Gastrocnemius medialis (tissue), 4 donors: ENCODE results near the gene DPPA4. TPM values are rescaled to one million over a fixed set of nuclear protein-coding genes. Genes with fewer than 3 reads are reported as not detected.

Source experiments
- ATAC-seq, 2 donors: fragments of 150-250 bp; one replicate each; pipeline ENCODE4 v1.9.1; 2016
- DNase-seq, 2 donors: peaks; one replicate each; pipeline ENCODE4 v3.0.0-alpha.2; 2019
- H3K27ac ChIP-seq, 4 donors: fragments of 200-600 bp; sonication (generic); 1 replicate in 1 of 4; 2 replicates in 3 of 4; pipeline ENCODE4 v1.5.1; 2016 to 2018; ENCODE audit warnings: mild to moderate bottlenecking in 2 of 4, moderate library complexity in 1 of 4
- H3K27me3 ChIP-seq, 3 donors: fragments of 200-600 bp; sonication (generic) in 2 of 3; 1 replicate in 1 of 3; 2 replicates in 2 of 3; pipeline versions ENCODE4 v1.5.1 to v1.6.0; 2016 to 2019; ENCODE audit warnings: mild to moderate bottlenecking in 1 of 3, moderate library complexity in 1 of 3
- H3K36me3 ChIP-seq, 2 donors: fragments of 200-600 bp; sonication (generic) in 1 of 2; one replicate each; pipeline ENCODE4 v1.5.1; 2017 to 2018
- H3K4me1 ChIP-seq, 2 donors: fragments of 200-600 bp; sonication (generic) in 1 of 2; one replicate each; pipeline ENCODE4 v1.5.1; 2016 to 2017; ENCODE audit warnings: mild to moderate bottlenecking in 2 of 2
- H3K4me3 ChIP-seq, 4 donors: fragments of 200-600 bp; sonication (generic) in 3 of 4; 1 replicate in 1 of 4; 2 replicates in 3 of 4; pipeline ENCODE4 v1.5.1; 2016 to 2019; ENCODE audit warnings: mild to moderate bottlenecking in 2 of 4
- H3K9me3 ChIP-seq, 3 donors: fragments of 200-600 bp; sonication (generic) in 2 of 3; 1 replicate in 1 of 3; 2 replicates in 2 of 3; pipeline ENCODE4 v1.5.1; 2016 to 2019
- POLR2A ChIP-seq, 2 donors: fragments of 450-650 bp; IDR thresholded peaks; one replicate each; pipeline ENCODE4 v1.6.1; 2017; ENCODE audit warnings: antibody characterized with exemption in 2 of 2, mild to moderate bottlenecking in 2 of 2, moderate library complexity in 2 of 2
- in situ Hi-C, 4 donors: fragments of 200-750 bp; cut with MboI; loops; one replicate each; pipeline versions ENCODE4 v1.15.0 to v1.8.0; 2017; ENCODE audit warnings: low sequenced_read_pairs in 4 of 4
- intact Hi-C: fragments of 100-400 bp; cut with DNase I; formaldehyde crosslinking; loops from one replicate; pipeline ENCODE4 v1.15.1; 2023; ENCODE audit warnings: low total_unique reads
- total RNA-seq, 4 donors: library from RNA; depleted of rRNA; stranded (reverse); fragments of >200 nt; gene quantifications; one replicate each; pipeline versions ENCODE4 v1.1.0 to v1.2.3, GENCODE V29; 2016
- TF ChIP-seq, protein P1 (sequence below), 5 experiments: fragments of 450-650 bp in 3 of 5; fragments of 200-600 bp in 2 of 5; sonication (generic) in 2 of 5; IDR thresholded peaks in 4 of 5; conservative IDR thresholded peaks in 1 of 5; 1 replicate in 4 of 5; 2 replicates in 1 of 5; pipeline ENCODE4 v1.5.1; 2016 to 2019; ENCODE audit warnings: antibody characterized with exemption in 5 of 5, mild to moderate bottlenecking in 3 of 5, moderate library complexity in 3 of 5

Gene DPPA4
- total RNA-seq, 4 donors from 2014 or later = not detected

DNA sequence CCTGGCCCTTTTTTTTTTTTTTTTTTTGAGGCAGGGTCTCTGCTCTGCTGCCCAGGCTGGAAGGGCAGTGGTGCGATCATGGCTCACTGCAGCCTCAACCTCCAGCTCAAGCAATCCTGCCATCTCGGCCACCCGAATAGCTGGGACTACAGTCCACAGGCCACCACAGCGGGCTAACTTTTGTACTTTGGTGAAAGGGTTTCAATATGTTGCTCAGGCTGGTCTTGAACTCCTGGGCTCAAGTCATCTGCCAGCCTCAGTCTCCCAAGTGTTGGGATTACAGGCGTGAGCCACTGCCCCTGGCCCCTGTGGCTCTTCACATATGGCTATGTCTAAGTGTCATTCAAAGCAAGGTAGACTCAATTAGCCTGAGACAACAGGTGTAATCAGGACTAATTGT lies 12.2 kb downstream of the DPPA4 start:
- no peaks in the 10 kb centered on the region for H3K36me3 ChIP-seq
- no peak for DNase-seq
- TF ChIP-seq, protein P1, sequence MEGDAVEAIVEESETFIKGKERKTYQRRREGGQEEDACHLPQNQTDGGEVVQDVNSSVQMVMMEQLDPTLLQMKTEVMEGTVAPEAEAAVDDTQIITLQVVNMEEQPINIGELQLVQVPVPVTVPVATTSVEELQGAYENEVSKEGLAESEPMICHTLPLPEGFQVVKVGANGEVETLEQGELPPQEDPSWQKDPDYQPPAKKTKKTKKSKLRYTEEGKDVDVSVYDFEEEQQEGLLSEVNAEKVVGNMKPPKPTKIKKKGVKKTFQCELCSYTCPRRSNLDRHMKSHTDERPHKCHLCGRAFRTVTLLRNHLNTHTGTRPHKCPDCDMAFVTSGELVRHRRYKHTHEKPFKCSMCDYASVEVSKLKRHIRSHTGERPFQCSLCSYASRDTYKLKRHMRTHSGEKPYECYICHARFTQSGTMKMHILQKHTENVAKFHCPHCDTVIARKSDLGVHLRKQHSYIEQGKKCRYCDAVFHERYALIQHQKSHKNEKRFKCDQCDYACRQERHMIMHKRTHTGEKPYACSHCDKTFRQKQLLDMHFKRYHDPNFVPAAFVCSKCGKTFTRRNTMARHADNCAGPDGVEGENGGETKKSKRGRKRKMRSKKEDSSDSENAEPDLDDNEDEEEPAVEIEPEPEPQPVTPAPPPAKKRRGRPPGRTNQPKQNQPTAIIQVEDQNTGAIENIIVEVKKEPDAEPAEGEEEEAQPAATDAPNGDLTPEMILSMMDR (IDR thresholded peaks at IDR 0.05 in 4 of 5, conservative IDR thresholded peaks at IDR 0.05 in 1 of 5) = no peak
- H3K9me3 ChIP-seq = no peaks in the 10 kb centered on the region
- intact Hi-C loops (no loop called here), in situ Hi-C loops (no loop called here)
- H3K27ac ChIP-seq = no peak overlapping the region
- no peaks in the 10 kb centered on the region for H3K27me3 ChIP-seq
- no peak for ATAC-seq
- H3K4me1 ChIP-seq = no peaks in the 10 kb centered on the region
- no peak overlapping the region for H3K4me3 ChIP-seq

GRCh38 chr3:109316162-109316730 lies 21.1 kb downstream of the DPPA4 start, which contains the start of gene DPPA2:
Gene DPPA2 (minus strand): TSS chr3:109316517. CDS start chr3:109314542, 1,975 bp downstream.
- Histone ChIP-seq H3K27ac (no peak within 1 kb of the TSS), H3K36me3 (no peaks in the 10 kb centered on the region), H3K4me3 (no peak within 1 kb of the TSS), H3K4me1 (no peaks in the 10 kb centered on the region), H3K27me3 (no peaks in the 10 kb centered on the region), H3K9me3 (no peaks in the 10 kb centered on the region)
- in situ Hi-C loops = no loop called here
- DNase-seq = no peak
- intact Hi-C loops = no loop called here
- no peak for TF ChIP-seq POLR2A (IDR thresholded peaks at IDR 0.05)
- TF ChIP-seq, protein P1 (IDR thresholded peaks at IDR 0.05 in 4 of 5, conservative IDR thresholded peaks at IDR 0.05 in 1 of 5) = no peak
- no peak for ATAC-seq

- TF ChIP-seq, protein P1 (IDR thresholded peaks at IDR 0.05 in 4 of 5, conservative IDR thresholded peaks at IDR 0.05 in 1 of 5) = no peak
- no peak for TF ChIP-seq POLR2A (IDR thresholded peaks at IDR 0.05)
- intact Hi-C loops = no loop called here
- in situ Hi-C loops = no loop called here
These were observed 24.3 kb downstream of the DPPA4 start for GRCh38 chr3:109313061-109313460.

DNA sequence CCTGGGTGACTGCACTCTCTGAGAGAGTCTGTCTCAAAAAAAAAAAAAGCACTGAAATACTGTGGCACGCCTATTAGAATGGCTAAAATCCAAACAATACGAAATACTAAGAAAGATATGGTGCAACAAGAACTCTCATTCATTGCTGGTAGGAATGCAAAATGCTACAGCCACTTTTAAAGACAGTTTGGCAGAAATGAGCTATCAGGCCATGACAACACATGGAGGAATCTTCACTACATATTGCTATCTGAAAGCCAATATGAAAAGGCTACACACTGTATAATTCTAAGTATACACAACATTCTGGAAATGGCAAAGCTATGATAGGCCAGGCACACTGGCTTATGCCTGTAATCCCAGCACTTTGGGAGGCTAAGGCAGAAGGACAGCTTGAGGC lies 39.9 kb downstream of the DPPA4 start:
- in situ Hi-C loops = no loop called here
- intact Hi-C loops = no loop called here
- DNase-seq (no peak), ATAC-seq (no peak)
- Histone ChIP-seq H3K4me3 (no peak overlapping the region), H3K27ac (no peak overlapping the region), H3K36me3 (no peaks in the 10 kb centered on the region), H3K27me3 (no peaks in the 10 kb centered on the region), H3K9me3 (no peaks in the 10 kb centered on the region), H3K4me1 (no peaks in the 10 kb centered on the region)
- no peak for TF ChIP-seq POLR2A (IDR thresholded peaks at IDR 0.05)
- TF ChIP-seq, protein P1 (IDR thresholded peaks at IDR 0.05 in 4 of 5, conservative IDR thresholded peaks at IDR 0.05 in 1 of 5) = no peak

More at GRCh38 chr3:109313061-109313460, 24.3 kb downstream of the DPPA4 start:
- Histone ChIP-seq H3K27ac (no peak overlapping the region), H3K36me3 (no peaks in the 10 kb centered on the region), H3K4me3 (no peak overlapping the region), H3K4me1 (no peaks in the 10 kb centered on the region), H3K9me3 (no peaks in the 10 kb centered on the region), H3K27me3 (no peaks in the 10 kb centered on the region)
- DNase-seq (no peak), ATAC-seq (no peak)

DNA sequence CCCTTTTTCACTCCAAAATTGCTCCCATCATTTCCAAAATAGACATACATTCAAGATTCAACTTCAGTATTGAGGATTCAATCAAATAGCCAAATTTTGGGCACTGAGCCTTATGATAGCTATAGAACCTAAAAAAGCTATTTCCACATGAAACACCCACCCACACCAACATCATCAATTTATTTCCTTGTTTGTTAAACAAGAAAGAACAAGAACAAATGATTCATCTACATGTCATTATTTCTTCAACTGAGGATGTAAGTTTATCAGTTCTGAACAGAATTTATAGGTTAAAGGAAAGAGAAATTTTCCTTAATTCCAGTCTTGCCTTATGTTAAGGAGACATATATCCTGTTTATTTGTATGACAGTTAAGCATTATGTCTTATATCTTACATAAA lies 53.3 kb downstream of the DPPA4 start:
- DNase-seq = no peak
- Histone ChIP-seq H3K4me3 (no peak overlapping the region), H3K27me3 (no peaks in the 10 kb centered on the region), H3K9me3 (no peaks in the 10 kb centered on the region), H3K27ac (no peak overlapping the region), H3K4me1 (no peaks in the 10 kb centered on the region), H3K36me3 (no peaks in the 10 kb centered on the region)
- TF ChIP-seq POLR2A (IDR thresholded peaks at IDR 0.05) = no peak
- TF ChIP-seq, protein P1 (IDR thresholded peaks at IDR 0.05 in 4 of 5, conservative IDR thresholded peaks at IDR 0.05 in 1 of 5) = no peak
- ATAC-seq = no peak
- in situ Hi-C loops = no loop called here
- intact Hi-C loops = no loop called here
